IMR-90 (cell line): ENCODE results near the gene OR14I1.

Experiments
- CTCF ChIP-seq: conservative IDR thresholded peaks from 2 replicates; pipeline ENCODE4 v1.5.1; 2012; ENCODE audit warnings: mild to moderate bottlenecking, low read depth, low read length, improper control_type of control experiment
- POLR2A ChIP-seq: IDR thresholded peaks from 2 replicates; pipeline ENCODE4 v1.6.1; 2012; ENCODE audit warnings: mild to moderate bottlenecking, low read depth, low read length

DNA sequence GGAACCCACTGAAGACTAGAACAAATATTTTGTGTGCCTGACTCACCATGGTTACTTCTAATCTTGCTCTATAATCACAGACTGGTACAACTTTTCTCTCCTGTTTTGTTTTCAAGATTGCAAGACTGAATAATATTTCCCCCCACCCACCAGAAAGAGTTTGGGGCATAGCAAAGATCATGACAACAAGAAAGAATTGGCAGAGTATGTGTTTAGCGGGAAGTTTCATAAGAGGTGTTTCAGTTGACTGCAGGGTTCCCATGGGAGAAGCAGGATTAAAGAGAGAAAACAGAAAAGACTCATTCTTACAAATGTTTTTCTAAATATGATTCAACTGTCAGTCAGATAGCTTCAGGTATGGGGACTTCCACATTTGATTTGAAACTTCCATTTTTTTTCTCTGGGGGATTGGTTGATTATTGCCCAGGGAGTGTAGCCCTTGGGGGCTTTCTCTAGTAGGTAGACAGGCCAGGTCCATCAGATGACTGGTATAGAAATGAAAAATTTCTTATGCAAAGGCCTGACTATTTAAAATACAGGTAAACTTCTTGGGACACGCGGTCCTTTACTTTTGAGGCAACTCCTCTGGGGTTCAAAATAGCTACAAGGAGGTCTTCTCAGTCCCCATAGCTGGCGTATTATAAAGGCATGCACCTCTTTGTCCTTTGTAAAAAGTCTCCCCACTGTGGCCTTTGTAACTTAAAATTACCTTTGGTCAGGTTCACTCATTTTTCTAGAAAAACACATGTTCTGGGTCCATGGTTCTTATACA, 13.9 kb downstream of the OR14I1 start:
- no peak for TF ChIP-seq CTCF
- no peak for TF ChIP-seq POLR2A
